ENCODE data around the gene FCER1G.

The FCER1G gene

GRCh38 chr1:161215076-161215475 lies at the start of gene FCER1G:
FCER1G (plus strand) TSS chr1:161215295; CDS start chr1:161215322, 27 bp downstream.
- no peak for DNase-seq

GRCh38 chr1:161165742-161166668 lies 49.1 kb upstream of the FCER1G start, which contains the start of gene PPOX:
PPOX (plus strand) TSS chr1:161166426; CDS start chr1:161166848, 422 bp downstream.
- peak; percentile 99 for DNase-seq

- peak; percentile 52 for DNase-seq
Measured at GRCh38 chr1:161166669-161167548, 48.2 kb upstream of the FCER1G start.

- DNase-seq: no peak
Measured at GRCh38 chr1:161168906-161169305, 46.2 kb upstream of the FCER1G start.

- DNase-seq: no peak
Measured at GRCh38 chr1:161171191-161171590, 43.9 kb upstream of the FCER1G start.

- no peak for DNase-seq
Measured at GRCh38 chr1:161171696-161172095, 43.4 kb upstream of the FCER1G start.

DNA sequence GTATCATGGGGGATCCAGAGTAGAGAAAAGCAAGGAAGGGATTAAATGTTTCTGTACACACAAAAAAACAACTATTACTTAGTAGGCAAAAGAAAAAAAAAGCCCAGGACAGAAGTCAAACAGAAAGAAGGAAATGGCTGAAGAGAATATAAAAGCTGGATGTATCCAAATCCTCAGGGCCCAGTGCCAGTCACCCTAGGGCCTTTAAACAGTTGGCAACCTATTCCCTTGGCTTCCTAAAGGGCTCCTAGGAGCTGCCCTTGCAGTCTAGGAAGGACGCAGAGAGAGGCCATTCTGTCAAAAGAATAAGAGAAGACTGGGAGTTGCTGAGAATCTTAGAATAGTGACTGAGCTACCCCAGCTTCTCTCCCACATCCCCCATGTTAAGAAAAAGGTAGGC lies 42.7 kb upstream of the FCER1G start:
- DNase-seq: no peak

- no peak for DNase-seq
Measured at GRCh38 chr1:161172776-161173376, 42.2 kb upstream of the FCER1G start.

DNA sequence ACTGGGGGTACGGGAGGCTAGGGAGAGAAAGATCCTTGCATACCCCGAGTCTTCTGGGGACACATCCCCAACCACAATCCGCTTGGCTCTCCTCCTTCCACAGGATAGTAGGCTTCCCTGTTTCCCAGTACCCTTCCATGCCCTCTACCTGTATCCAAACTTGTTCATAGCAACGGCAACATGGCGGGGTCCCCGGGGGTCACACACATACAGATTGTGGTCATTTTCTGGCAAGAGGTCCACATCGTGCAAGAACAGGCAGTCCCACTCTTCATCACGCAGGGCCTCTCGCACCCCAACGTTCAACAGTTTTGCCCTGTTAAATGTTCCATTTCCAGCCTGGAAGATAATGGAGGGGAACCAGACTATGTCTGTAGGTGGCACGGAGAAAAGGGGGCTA lies 41.4 kb upstream of the FCER1G start:
- DNase-seq: no peak

DNA sequence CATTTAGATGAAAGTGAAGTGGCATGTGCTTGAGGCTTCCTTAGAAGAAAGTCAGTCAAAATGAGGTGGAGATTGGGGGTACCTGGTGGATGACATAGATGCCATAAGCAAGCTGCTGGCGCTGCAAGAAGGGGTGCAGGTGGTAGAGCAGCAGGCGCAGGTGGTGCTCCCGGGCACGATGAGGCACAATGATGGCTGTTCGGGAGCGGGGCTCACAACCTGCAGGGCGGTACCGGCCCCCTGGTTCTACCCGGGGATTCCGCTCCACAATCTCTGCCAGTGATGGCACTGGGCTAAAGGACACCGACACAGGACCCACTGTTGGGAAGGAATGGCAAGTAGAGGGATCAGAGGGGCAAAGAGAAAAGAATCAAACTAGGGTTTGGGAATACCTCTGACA lies 40.2 kb upstream of the FCER1G start:
- DNase-seq: no peak

DNA sequence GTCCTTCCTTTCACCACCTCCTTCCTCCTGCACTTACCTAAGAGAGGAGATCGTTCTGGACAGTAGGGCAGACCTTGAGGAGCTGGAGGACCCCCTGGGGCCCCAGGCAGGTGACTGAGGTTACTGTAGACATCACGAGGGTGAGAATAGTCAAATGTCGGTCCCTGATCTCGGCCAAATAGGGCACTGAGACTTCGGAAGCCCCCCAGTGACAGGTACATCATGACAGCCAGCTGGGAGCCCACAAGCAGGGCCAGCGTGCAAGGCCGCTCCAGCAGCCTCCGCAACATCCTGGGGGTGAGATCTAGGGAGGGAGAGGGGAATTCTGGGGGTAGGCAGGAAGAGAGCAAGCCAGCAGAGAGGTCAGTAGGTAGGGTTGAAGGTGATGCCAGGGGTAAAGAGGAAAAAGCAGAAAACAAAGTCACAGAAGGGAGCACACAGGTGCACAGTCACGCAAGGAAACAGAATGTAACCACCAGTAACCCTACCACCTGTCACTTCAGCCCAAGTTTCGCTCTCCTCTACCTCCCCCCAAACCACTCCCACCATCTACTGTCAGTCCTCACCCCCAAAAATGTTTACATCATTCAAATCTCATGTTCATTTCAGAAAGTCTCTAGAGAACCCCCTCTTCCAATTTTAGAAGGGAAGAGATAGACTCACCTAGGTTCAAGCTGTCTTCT lies 39.2 kb upstream of the FCER1G start:
- no peak for DNase-seq

GRCh38 chr1:161176468-161177111 lies 38.5 kb upstream of the FCER1G start:
- no peak for DNase-seq

GRCh38 chr1:161177112-161177935 lies 37.8 kb upstream of the FCER1G start, which contains the start of gene B4GALT3:
B4GALT3 (minus strand) TSS chr1:161177507; CDS start chr1:161176060, 1,447 bp downstream.
- DNase-seq: peak; percentile 97

DNA sequence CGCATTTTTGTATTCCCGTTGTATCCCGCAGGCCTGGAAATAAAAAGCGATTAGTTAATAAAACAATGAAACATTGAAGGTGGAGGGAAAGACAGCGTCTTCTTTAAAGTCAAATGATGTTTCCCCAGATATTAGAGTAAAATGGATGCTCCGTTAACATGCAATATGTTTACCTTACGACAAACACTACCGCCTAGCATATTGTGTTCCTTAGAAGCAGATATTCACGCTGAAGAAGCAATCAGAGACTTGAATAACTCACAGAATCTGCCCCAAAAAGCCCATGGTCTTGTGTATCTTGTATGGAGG lies 37.2 kb upstream of the FCER1G start:
- no peak for DNase-seq

GRCh38 chr1:161179698-161180097 lies 35.4 kb upstream of the FCER1G start:
- DNase-seq: no peak

- no peak for DNase-seq
Measured at GRCh38 chr1:161180639-161181038, 34.5 kb upstream of the FCER1G start.

GRCh38 chr1:161182214-161182613 lies 32.9 kb upstream of the FCER1G start:
- no peak for DNase-seq

- peak; percentile 64 for DNase-seq
Measured at GRCh38 chr1:161185282-161185682, 29.8 kb upstream of the FCER1G start.

DNA sequence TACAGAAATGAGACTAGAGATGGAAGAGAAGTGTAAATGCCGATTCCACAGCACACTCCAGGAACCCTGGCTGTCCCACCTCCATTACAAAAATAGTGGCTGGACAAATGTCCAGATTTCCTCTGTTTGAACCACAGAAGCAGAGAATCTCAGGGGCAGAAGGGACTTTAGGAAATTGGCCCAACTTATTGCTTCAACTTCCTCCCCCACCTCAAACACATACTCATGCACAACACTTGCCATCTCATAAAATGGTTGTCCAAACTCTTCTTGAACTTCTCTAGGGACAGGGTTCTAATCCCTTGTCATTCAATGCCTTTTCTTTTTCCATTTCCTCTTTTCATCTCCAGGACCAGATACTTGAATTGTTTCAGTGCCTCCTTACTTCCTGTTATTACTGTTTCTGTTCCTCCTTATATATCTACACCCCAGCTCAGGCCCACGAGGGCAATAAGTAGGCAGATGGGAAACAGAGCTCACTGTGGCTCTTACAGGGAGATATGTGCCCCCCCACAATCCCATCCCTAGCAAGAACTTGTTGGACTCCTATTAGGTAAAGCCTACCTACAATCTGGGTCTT lies 29.3 kb upstream of the FCER1G start:
- no peak for DNase-seq

GRCh38 chr1:161187311-161187710 lies 27.8 kb upstream of the FCER1G start:
- DNase-seq: no peak

- DNase-seq: no peak
Measured at GRCh38 chr1:161188381-161188780, 26.7 kb upstream of the FCER1G start.

Data from NCI-H1092 treated with DMSO at 0.1 percent for 48 hours (cell line).